ENCODE measurements around the gene PLPP1.
A peak's percentile ranks its signal among the peaks of the same experiment; 100 is the strongest.

The PLPP1 gene

GRCh38 chr5:55570026-55570425 lies 35.3 kb upstream of the PLPP1 start:
- Histone ChIP-seq H3K27ac (ENCODE audit: low read length) (peak overlapping the region; percentile 97), H3K36me3 (ENCODE audit: insufficient read depth, low read depth, low read length) (no peaks in the 10 kb centered on the region), H3K9me3 (ENCODE audit: insufficient read depth, low read depth, low read length) (no peaks in the 10 kb centered on the region), H3K4me1 (ENCODE audit: insufficient read depth, low read length) (peaks cover 32% of the 10 kb centered on the region), H3K27me3 (ENCODE audit: insufficient read depth, low read length) (no peaks in the 10 kb centered on the region), H3K4me3 (ENCODE audit: low read length) (no peak overlapping the region), H3K9ac (ENCODE audit: low read depth, low read length) (peak overlapping the region; percentile 75)

DNA sequence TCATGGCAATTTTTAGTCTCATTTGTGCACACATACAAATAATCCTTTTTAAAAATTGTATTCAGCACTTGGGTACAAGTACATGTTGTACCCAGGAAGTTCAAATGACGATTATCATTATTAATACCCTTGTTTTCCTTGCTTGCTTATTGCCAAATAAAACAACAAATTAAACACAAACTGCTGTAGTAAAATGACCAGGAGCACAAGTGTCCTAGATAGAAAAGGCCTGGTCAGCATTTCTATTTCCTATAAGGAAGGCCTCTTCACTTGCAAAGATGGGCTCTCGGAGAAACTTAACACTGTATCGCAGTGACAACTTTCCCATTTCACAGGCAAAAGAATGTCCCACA lies 34.7 kb upstream of the PLPP1 start:
- Histone ChIP-seq H3K4me3 (ENCODE audit: low read length) (no peak overlapping the region), H3K4me1 (ENCODE audit: insufficient read depth, low read length) (peaks cover 32% of the 10 kb centered on the region), H3K9me3 (ENCODE audit: insufficient read depth, low read depth, low read length) (no peaks in the 10 kb centered on the region)

GRCh38 chr5:55568654-55569512 lies 34.1 kb upstream of the PLPP1 start:
- Histone ChIP-seq H3K27me3 (ENCODE audit: insufficient read depth, low read length) (no peaks in the 10 kb centered on the region), H3K36me3 (ENCODE audit: insufficient read depth, low read depth, low read length) (no peaks in the 10 kb centered on the region), H3K4me1 (ENCODE audit: insufficient read depth, low read length) (peaks cover 32% of the 10 kb centered on the region), H3K27ac (ENCODE audit: low read length) (peak overlapping the region; percentile 65), H3K9ac (ENCODE audit: low read depth, low read length) (peak overlapping the region; percentile 75; the same call in 1 of the 2 replicates), H3K4me3 (ENCODE audit: low read length) (no peak overlapping the region), H3K9me3 (ENCODE audit: insufficient read depth, low read depth, low read length) (no peaks in the 10 kb centered on the region)

More for the DNA sequence above, 34.7 kb upstream of the PLPP1 start:
- Histone ChIP-seq H3K36me3 (ENCODE audit: insufficient read depth, low read depth, low read length) (no peaks in the 10 kb centered on the region), H3K27ac (ENCODE audit: low read length) (no peak overlapping the region), H3K27me3 (ENCODE audit: insufficient read depth, low read length) (no peaks in the 10 kb centered on the region), H3K9ac (ENCODE audit: low read depth, low read length) (peak overlapping the region; percentile 75; the same call in 1 of the 2 replicates)

GRCh38 chr5:55564721-55565120 lies 30.0 kb upstream of the PLPP1 start:
- H3K4me1 ChIP-seq (ENCODE audit: insufficient read depth, low read length) = peaks cover 12% of the 10 kb centered on the region; the same call in 1 of the 2 replicates
- H3K36me3 ChIP-seq (ENCODE audit: insufficient read depth, low read depth, low read length) = no peaks in the 10 kb centered on the region
- H3K9ac ChIP-seq (ENCODE audit: low read depth, low read length) = no peak overlapping the region
- no peaks in the 10 kb centered on the region for H3K27me3 ChIP-seq (ENCODE audit: insufficient read depth, low read length)
- H3K9me3 ChIP-seq (ENCODE audit: insufficient read depth, low read depth, low read length) = no peaks in the 10 kb centered on the region
- no peak overlapping the region for H3K27ac ChIP-seq (ENCODE audit: low read length)
- no peak overlapping the region for H3K4me3 ChIP-seq (ENCODE audit: low read length)

DNA sequence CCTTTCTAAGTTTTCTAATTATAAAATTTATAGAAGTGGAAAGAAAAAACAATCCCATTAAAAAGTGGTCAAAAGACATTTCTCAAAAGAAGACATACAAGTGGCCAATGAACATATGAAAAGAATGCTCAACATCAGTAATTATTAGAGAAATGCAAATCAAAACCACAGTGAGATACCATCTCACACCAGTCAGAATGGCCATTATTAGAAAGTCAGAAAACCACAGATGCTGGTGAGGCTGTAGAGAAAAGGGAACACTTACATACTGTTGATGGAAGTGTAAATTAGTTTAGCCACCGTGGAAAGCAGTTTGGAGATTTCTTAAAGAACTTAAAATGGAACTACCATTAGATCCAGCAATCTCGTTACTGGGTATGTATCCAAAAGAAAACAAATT lies 23.7 kb upstream of the PLPP1 start:
- H3K4me1 ChIP-seq (ENCODE audit: insufficient read depth, low read length) = 0 out of 2 replicates have a peak, but pooled peaks cover 6% of the 10 kb centered on the region
- no peaks in the 10 kb centered on the region for H3K9me3 ChIP-seq (ENCODE audit: insufficient read depth, low read depth, low read length)
- H3K27me3 ChIP-seq (ENCODE audit: insufficient read depth, low read length) = no peaks in the 10 kb centered on the region
- no peak overlapping the region for H3K4me3 ChIP-seq (ENCODE audit: low read length)
- no peak overlapping the region for H3K27ac ChIP-seq (ENCODE audit: low read length)
- H3K36me3 ChIP-seq (ENCODE audit: insufficient read depth, low read depth, low read length) = no peaks in the 10 kb centered on the region
- H3K9ac ChIP-seq (ENCODE audit: low read depth, low read length) = no peak overlapping the region

- Histone ChIP-seq H3K36me3 (ENCODE audit: insufficient read depth, low read depth, low read length) (no peaks in the 10 kb centered on the region), H3K4me3 (ENCODE audit: low read length) (no peak overlapping the region), H3K9me3 (ENCODE audit: insufficient read depth, low read depth, low read length) (no peaks in the 10 kb centered on the region), H3K4me1 (ENCODE audit: insufficient read depth, low read length) (0 out of 2 replicates have a peak, but pooled peaks cover 6% of the 10 kb centered on the region), H3K9ac (ENCODE audit: low read depth, low read length) (no peak overlapping the region), H3K27me3 (ENCODE audit: insufficient read depth, low read length) (no peaks in the 10 kb centered on the region), H3K27ac (ENCODE audit: low read length) (no peak overlapping the region)
Observed at GRCh38 chr5:55557123-55557522, 22.4 kb upstream of the PLPP1 start.

DNA sequence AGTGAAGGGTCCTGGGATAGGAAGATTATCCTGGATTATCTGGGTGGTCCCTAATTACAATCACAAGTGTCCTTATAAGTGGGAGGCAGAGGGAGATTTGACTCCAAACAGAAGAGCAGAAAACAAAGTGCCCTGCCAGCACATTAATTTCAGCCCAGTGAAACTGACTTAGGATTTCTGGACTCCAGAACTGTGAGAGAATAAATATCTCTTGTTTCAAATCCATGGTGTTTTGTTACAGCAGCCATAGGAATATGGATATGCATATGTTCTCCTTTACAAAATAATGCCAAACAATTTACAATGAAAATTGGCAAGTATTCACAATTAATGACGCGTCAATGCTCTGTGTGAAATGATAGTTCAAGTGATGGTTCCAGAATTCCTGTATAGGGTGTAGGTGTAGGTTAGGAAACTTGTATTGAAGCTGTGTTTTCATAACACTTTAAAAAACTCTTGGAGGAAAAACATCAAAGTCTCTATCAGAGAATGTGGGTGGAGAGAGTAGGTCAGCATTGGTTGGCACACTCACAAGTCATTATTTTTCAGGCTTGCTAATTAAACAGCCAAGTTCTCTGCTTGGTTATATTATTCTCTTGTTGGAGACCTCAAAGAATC lies 19.9 kb upstream of the PLPP1 start:
- Histone ChIP-seq H3K27me3 (ENCODE audit: insufficient read depth, low read length) (no peaks in the 10 kb centered on the region), H3K4me1 (ENCODE audit: insufficient read depth, low read length) (0 out of 2 replicates have a peak, but pooled peaks cover 6% of the 10 kb centered on the region), H3K9me3 (ENCODE audit: insufficient read depth, low read depth, low read length) (no peaks in the 10 kb centered on the region), H3K27ac (ENCODE audit: low read length) (no peak overlapping the region), H3K9ac (ENCODE audit: low read depth, low read length) (no peak overlapping the region), H3K36me3 (ENCODE audit: insufficient read depth, low read depth, low read length) (no peaks in the 10 kb centered on the region), H3K4me3 (ENCODE audit: low read length) (no peak overlapping the region)

DNA sequence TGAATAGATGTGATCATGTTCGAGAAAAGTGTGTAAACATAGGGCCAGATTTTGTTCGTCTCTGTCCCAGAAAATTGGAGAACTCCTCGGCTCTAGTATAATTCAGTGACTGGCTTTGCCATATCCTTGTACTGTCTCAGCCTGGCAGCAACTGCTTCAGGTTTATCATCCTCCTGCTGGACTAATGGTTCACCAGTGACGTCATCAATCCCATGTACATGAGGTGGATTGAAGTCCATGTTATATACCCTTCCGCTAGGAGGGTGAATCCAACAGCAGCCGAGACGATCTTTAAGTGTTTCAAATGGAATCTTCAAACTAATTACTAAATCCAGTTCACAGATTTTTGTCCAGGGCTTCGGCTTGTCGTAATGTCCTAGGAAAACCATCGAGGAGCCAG lies 17.1 kb upstream of the PLPP1 start:
- H3K9me3 ChIP-seq (ENCODE audit: insufficient read depth, low read depth, low read length) = no peaks in the 10 kb centered on the region
- no peaks in the 10 kb centered on the region for H3K27me3 ChIP-seq (ENCODE audit: insufficient read depth, low read length)
- no peak overlapping the region for H3K4me3 ChIP-seq (ENCODE audit: low read length)
- H3K4me1 ChIP-seq (ENCODE audit: insufficient read depth, low read length) = 0 out of 2 replicates have a peak, but pooled peaks cover 6% of the 10 kb centered on the region
- no peak overlapping the region for H3K9ac ChIP-seq (ENCODE audit: low read depth, low read length)
- H3K27ac ChIP-seq (ENCODE audit: low read length) = no peak overlapping the region
- no peaks in the 10 kb centered on the region for H3K36me3 ChIP-seq (ENCODE audit: insufficient read depth, low read depth, low read length)

GRCh38 chr5:55551358-55551757 lies 16.6 kb upstream of the PLPP1 start:
- H3K9me3 ChIP-seq (ENCODE audit: insufficient read depth, low read depth, low read length) = no peaks in the 10 kb centered on the region
- H3K27ac ChIP-seq (ENCODE audit: low read length) = no peak overlapping the region
- no peak overlapping the region for H3K9ac ChIP-seq (ENCODE audit: low read depth, low read length)
- 0 out of 2 replicates have a peak, but pooled peaks cover 6% of the 10 kb centered on the region for H3K4me1 ChIP-seq (ENCODE audit: insufficient read depth, low read length)
- H3K27me3 ChIP-seq (ENCODE audit: insufficient read depth, low read length) = no peaks in the 10 kb centered on the region
- H3K36me3 ChIP-seq (ENCODE audit: insufficient read depth, low read depth, low read length) = no peaks in the 10 kb centered on the region
- no peak overlapping the region for H3K4me3 ChIP-seq (ENCODE audit: low read length)

GRCh38 chr5:55547781-55548180 lies 13.0 kb upstream of the PLPP1 start:
- Histone ChIP-seq H3K9ac (ENCODE audit: low read depth, low read length) (no peak overlapping the region), H3K27me3 (ENCODE audit: insufficient read depth, low read length) (no peaks in the 10 kb centered on the region), H3K4me3 (ENCODE audit: low read length) (no peak overlapping the region), H3K36me3 (ENCODE audit: insufficient read depth, low read depth, low read length) (no peaks in the 10 kb centered on the region), H3K27ac (ENCODE audit: low read length) (no peak overlapping the region), H3K4me1 (ENCODE audit: insufficient read depth, low read length) (no peaks in the 10 kb centered on the region), H3K9me3 (ENCODE audit: insufficient read depth, low read depth, low read length) (no peaks in the 10 kb centered on the region)

- Histone ChIP-seq H3K9me3 (ENCODE audit: insufficient read depth, low read depth, low read length) (no peaks in the 10 kb centered on the region), H3K27ac (ENCODE audit: low read length) (no peak overlapping the region), H3K27me3 (ENCODE audit: insufficient read depth, low read length) (no peaks in the 10 kb centered on the region), H3K36me3 (ENCODE audit: insufficient read depth, low read depth, low read length) (no peaks in the 10 kb centered on the region), H3K4me3 (ENCODE audit: low read length) (no peak overlapping the region), H3K9ac (ENCODE audit: low read depth, low read length) (no peak overlapping the region), H3K4me1 (ENCODE audit: insufficient read depth, low read length) (no peaks in the 10 kb centered on the region)
Observed at GRCh38 chr5:55546947-55547346, 12.2 kb upstream of the PLPP1 start.

- Histone ChIP-seq H3K27me3 (ENCODE audit: insufficient read depth, low read length) (no peaks in the 10 kb centered on the region), H3K9ac (ENCODE audit: low read depth, low read length) (no peak overlapping the region), H3K4me3 (ENCODE audit: low read length) (no peak overlapping the region), H3K36me3 (ENCODE audit: insufficient read depth, low read depth, low read length) (no peaks in the 10 kb centered on the region), H3K9me3 (ENCODE audit: insufficient read depth, low read depth, low read length) (no peaks in the 10 kb centered on the region), H3K27ac (ENCODE audit: low read length) (no peak overlapping the region), H3K4me1 (ENCODE audit: insufficient read depth, low read length) (peaks cover 17% of the 10 kb centered on the region; the same call in 1 of the 2 replicates)
Observed at GRCh38 chr5:55544341-55544740, 9.6 kb upstream of the PLPP1 start.
